Immature natural killer cell (primary cell): ENCODE measurements around the gene FIBCD1. TPM values are rescaled to one million over a fixed set of nuclear protein-coding genes. Genes with fewer than 3 reads are reported as not detected.

ENCODE experiments used
- DNase-seq, 3 donors: peaks; one replicate each; pipeline ENCODE4 v3.0.0; 2022; ENCODE audit warnings: mixed read lengths in 1 of 3
- H3K27ac Mint-ChIP-seq, 6 donors: one replicate each; pipeline ENCODE4 v1.8.0; 2020; ENCODE audit warnings: mixed read lengths in 6 of 6, mild to moderate bottlenecking in 5 of 6, inconsistent platforms in 4 of 6, moderate library complexity in 3 of 6
- H3K27me3 Mint-ChIP-seq, 3 donors: one replicate each; pipeline ENCODE4 v1.8.0; 2020 to 2021; ENCODE audit warnings: low read depth in 3 of 3, mild to moderate bottlenecking in 3 of 3, mixed read lengths in 3 of 3, moderate library complexity in 3 of 3, inconsistent platforms in 1 of 3
- H3K36me3 Mint-ChIP-seq, 3 donors: one replicate each; pipeline ENCODE4 v1.8.0; 2020; ENCODE audit warnings: mixed read lengths in 3 of 3, inconsistent platforms in 2 of 3, mild to moderate bottlenecking in 2 of 3
- H3K4me1 Mint-ChIP-seq, 2 donors: one replicate each; pipeline ENCODE4 v1.8.0; 2020; ENCODE audit warnings: inconsistent platforms in 2 of 2, mild to moderate bottlenecking in 2 of 2, mixed read lengths in 2 of 2, moderate library complexity in 1 of 2
- H3K4me3 Mint-ChIP-seq, 5 donors: one replicate each; pipeline ENCODE4 v1.8.0; 2020; ENCODE audit warnings: mild to moderate bottlenecking in 5 of 5, mixed read lengths in 5 of 5, inconsistent platforms in 3 of 5, moderate library complexity in 3 of 5
- H3K9me3 Mint-ChIP-seq, 6 donors: one replicate each; pipeline ENCODE4 v1.8.0; 2020; ENCODE audit warnings: mild to moderate bottlenecking in 6 of 6, mixed read lengths in 6 of 6, inconsistent platforms in 4 of 6, moderate library complexity in 3 of 6
- polyA plus RNA-seq, 3 donors: library from polyadenylated mRNA; unstranded; fragments of 300-500 nt; fragmentation: Illumina TruSeq; gene quantifications; one replicate each; pipeline ENCODE4 v1.2.3, GENCODE V29; 2021

The FIBCD1 gene
- polyA plus RNA-seq, 3 donors from 2014 or later: not detected

DNA sequence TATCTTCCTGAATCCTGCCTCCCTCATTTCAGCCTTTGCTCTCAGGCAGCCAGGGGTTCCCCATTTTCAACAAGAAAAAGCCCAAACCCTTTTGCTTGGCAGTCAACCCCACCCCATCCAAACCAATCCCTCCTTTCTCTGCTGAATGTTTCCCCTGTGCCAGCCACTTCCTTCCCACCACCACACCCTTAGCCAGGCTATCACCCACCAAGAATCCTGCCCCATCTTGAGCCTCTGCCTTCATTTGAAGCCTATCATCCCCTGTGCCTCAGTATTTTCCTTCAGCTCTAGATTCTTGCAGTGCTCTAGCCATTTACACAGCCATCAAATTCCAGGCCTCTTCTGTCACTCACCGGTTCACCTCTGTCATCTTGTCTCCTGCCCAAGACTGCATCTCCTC is 15.3 kb upstream of the FIBCD1 start:
- peaks cover 2 to 6% of the 10 kb centered on the region in 2 donors for H3K4me1 Mint-ChIP-seq
- H3K27ac Mint-ChIP-seq: no peak overlapping the region
- DNase-seq: no peak
- H3K4me3 Mint-ChIP-seq: no peak overlapping the region
- H3K9me3 Mint-ChIP-seq: peaks cover 0 to 8% (median 3%) of the 10 kb centered on the region in 6 donors
- no peaks in the 10 kb centered on the region for H3K36me3 Mint-ChIP-seq
- peaks cover 4 to 25% (median 20%) of the 10 kb centered on the region in 3 donors for H3K27me3 Mint-ChIP-seq

DNA sequence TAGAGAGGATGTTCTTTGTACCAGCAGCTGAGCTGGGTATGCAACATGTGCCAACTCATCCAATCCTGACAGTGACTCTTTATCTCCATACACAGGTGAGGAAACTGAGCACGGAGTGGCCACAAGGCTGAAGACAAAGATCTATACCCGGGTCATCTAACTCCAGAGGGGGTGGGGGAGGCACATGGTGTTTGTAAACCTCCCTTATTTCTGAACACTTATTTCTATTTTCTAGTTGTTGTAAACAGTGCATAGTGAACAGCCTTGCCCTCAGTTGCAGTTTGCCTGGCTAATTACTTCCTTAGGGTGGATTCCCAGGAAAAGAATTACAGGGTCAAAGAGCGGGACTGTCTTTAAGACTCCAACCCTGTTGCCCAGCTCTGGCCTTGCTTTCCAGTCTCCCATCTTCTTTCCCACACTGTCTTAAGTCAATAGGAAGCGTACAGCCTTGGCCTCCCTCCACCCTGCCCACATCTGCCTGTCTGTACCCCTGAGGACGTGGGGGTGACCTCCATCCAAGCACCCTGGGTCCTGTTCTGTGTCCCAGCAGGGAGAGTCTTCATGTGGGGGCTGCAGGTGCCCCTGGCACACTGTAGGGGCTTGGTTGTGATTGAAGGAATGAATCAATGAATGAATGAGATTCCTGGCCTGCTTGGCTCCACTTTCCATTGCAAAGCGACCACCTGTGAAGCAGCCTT is 13.2 kb upstream of the FIBCD1 start:
- Mint-ChIP-seq H3K4me3 (no peak overlapping the region), H3K27ac (no peak overlapping the region), H3K27me3 (peaks cover 4 to 10% (median 7%) of the 10 kb centered on the region in 3 donors), H3K36me3 (no peaks in the 10 kb centered on the region), H3K9me3 (no peaks in the 10 kb centered on the region), H3K4me1 (no peaks in the 10 kb centered on the region)
- DNase-seq: no peak

DNA sequence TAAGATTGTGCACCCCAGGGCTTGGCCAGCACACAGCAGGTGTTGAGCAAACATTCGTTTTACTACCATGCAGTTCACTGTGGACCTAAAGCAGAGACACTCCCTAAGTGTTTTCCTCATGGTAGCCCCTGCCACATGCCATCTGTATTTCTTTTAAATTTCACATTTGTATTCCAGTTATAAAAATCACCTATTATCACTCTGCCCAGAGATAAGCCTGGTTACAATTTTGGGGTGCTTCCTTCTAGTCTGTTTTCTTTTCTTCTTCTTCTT is 10.9 kb upstream of the FIBCD1 start:
- H3K9me3 Mint-ChIP-seq: no peaks in the 10 kb centered on the region
- H3K4me1 Mint-ChIP-seq: no peaks in the 10 kb centered on the region
- no peak for DNase-seq
- H3K36me3 Mint-ChIP-seq: no peaks in the 10 kb centered on the region
- H3K4me3 Mint-ChIP-seq: no peak overlapping the region
- H3K27ac Mint-ChIP-seq: no peak overlapping the region
- H3K27me3 Mint-ChIP-seq: peaks cover 7 to 11% (median 8%) of the 10 kb centered on the region in 3 donors

DNA sequence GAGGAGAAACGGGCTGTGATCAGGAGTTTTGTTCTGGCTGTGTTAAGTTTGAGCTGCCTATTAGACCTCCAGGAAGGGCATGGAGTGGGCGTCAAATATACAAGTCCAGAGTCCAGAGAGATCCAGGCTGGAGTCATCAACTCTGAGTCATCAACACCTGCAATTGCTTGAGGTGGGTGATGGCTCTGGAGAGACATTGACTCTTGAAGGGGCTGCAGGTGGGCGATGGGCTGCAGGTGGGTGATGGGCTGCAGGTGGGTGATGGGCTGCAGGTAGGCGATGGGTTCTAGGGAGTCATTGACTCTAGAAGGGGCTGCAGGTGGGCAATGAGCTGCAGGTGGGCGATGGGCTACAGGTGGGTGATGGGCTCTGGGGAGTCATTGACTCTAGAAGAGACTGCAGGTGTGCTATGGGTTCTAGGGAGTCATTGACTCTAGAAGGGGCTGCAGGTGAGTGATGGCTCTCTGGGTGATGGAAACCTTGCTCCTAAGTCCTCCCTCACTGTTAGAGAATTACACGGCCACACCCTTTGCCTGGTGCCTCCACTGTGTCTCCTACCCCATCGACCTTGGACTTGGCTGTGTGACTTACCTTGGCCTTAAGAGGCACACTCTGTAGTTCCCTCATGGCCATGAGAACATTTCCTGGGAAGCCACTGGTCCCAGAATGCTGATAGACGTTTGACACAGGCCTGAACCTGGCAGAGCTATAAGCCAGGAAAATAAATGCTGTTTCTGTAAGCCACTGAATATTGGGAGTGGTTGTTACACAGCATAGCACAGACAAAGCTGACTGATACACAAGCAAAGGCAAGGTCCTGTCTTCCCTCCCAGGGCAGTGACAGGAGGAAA is 10.4 kb upstream of the FIBCD1 start:
- DNase-seq: no peak
- H3K4me3 Mint-ChIP-seq: no peak overlapping the region
- peaks cover 7 to 11% (median 8%) of the 10 kb centered on the region in 3 donors for H3K27me3 Mint-ChIP-seq
- no peaks in the 10 kb centered on the region for H3K36me3 Mint-ChIP-seq
- peaks cover 0 to 1% (median 0%) of the 10 kb centered on the region in 6 donors for H3K9me3 Mint-ChIP-seq
- no peaks in the 10 kb centered on the region for H3K4me1 Mint-ChIP-seq
- no peak overlapping the region for H3K27ac Mint-ChIP-seq

DNA sequence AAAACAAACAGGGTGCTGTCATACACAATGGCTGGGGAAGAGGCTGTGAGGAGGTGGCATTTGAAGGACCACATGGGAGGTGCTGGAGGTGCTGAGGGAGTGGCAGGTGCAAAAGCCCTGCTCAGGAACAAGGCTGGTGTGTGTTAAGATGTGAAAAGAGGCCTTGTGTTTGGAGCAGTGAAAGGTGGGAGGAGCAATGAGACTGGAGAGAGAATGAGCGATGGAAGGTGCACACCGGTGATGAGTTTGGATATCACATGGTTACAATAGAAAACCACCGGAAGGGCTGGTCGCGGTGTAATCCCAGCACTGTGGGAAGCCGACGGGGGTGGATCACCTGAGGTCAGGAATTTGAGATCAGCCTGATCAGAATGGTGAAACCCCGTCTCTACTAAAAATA is 9.2 kb upstream of the FIBCD1 start:
- Mint-ChIP-seq H3K4me3 (no peak overlapping the region), H3K9me3 (peaks cover 0 to 1% (median 0%) of the 10 kb centered on the region in 6 donors), H3K27ac (no peak overlapping the region), H3K4me1 (no peaks in the 10 kb centered on the region), H3K36me3 (no peaks in the 10 kb centered on the region), H3K27me3 (peaks cover 8 to 13% (median 8%) of the 10 kb centered on the region in 3 donors)
- no peak for DNase-seq

DNA sequence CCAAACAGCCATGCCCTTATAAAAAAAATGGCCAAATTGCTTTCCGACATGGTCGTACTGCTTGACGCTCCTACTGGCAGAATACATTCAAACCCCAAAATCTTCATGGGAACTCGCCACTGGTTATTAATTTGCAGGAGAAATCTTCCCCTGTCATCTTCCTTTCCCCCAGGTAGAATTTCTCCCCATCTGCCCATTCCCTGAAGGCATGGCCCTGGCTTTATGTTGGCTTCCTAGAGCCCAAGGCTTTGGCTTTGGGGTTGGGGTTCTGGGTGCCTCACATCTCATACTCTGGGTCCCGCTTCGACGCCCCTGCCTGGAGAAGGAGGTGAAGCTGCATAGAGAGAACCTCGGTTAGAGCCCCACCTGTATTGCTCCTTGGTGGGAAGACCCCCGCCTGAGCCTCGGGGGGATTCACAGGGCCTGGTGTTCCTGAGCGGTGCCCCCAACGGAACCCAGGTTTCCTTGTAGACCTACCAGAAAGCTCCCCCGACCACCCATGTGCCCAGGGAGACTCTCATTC is 8.6 kb upstream of the FIBCD1 start:
- DNase-seq: no peak
- H3K9me3 Mint-ChIP-seq: peaks cover 0 to 1% (median 0%) of the 10 kb centered on the region in 6 donors
- H3K27me3 Mint-ChIP-seq: peaks cover 8 to 13% (median 8%) of the 10 kb centered on the region in 3 donors
- H3K4me3 Mint-ChIP-seq: no peak overlapping the region
- no peaks in the 10 kb centered on the region for H3K4me1 Mint-ChIP-seq
- H3K27ac Mint-ChIP-seq: no peak overlapping the region
- no peaks in the 10 kb centered on the region for H3K36me3 Mint-ChIP-seq

DNA sequence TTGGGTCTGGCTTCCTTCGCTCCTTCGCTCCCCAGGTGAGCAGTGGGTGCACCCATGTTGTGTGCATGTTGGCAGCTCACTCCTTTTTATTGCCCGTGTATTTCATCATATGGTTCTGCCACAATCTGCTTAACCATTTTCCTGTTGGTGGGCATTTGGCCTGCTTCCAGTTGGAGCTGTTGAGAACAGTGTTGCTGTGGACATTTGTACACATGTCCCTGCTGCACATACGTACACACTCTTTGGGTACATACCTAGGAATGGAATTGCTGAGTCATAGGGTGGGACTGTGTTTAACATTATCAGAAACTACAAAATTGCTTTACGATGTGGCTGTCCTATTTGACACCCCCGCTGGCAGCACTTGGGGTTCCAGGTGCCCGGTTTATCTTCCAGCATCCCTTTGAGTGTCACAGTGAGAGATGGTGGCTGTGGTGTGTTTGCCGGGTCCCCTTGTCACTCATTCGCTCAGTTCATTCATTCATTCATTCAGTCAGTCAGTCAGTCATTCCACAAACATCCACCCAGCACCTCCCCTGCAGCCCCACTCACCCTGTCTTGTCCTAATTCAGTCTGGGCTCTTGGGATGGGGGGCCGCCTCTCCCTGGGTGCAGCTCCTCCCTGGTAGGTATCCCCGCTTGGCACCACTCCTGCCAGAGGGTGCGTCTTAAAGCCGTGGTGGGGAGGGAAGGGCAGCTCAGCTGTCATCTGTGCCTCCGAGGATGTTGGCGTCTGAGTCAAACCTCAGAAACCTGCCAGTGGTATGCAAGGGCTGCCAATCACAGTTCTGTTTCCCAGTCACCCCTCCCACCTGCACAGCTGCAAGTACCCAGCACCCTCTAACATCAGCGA is 7.9 kb upstream of the FIBCD1 start:
- no peaks in the 10 kb centered on the region for H3K36me3 Mint-ChIP-seq
- DNase-seq: no peak
- H3K9me3 Mint-ChIP-seq: peaks cover 0 to 1% (median 0%) of the 10 kb centered on the region in 6 donors
- no peaks in the 10 kb centered on the region for H3K4me1 Mint-ChIP-seq
- no peak overlapping the region for H3K4me3 Mint-ChIP-seq
- H3K27ac Mint-ChIP-seq: no peak overlapping the region
- peaks cover 4 to 15% (median 8%) of the 10 kb centered on the region in 3 donors for H3K27me3 Mint-ChIP-seq

DNA sequence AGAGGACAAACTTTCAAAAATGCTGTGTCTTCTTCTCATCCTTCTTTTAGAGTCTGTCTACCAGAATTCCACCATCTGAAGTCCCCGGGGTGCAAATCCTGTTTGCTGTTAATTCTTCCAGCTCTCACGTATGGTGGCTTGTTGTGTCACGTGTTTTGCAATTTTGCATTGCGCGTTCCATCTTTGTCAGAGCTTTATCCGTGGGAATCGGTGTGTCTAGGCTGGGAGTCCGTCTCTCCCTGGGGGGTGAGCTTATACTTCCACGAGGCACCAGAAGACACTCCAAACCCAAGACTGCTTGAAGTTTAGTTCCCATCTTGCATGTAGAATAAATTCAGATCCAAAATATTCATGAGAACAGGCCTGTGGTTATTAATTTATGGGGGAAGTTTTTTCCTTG is 6.1 kb upstream of the FIBCD1 start:
- H3K36me3 Mint-ChIP-seq: no peaks in the 10 kb centered on the region
- no peak for DNase-seq
- peaks cover 4 to 29% (median 15%) of the 10 kb centered on the region in 3 donors for H3K27me3 Mint-ChIP-seq
- H3K9me3 Mint-ChIP-seq: peaks cover 0 to 1% (median 0%) of the 10 kb centered on the region in 6 donors
- H3K4me1 Mint-ChIP-seq: peaks cover 6 to 7% of the 10 kb centered on the region in 2 donors
- no peak overlapping the region for H3K27ac Mint-ChIP-seq
- no peak overlapping the region for H3K4me3 Mint-ChIP-seq

DNA sequence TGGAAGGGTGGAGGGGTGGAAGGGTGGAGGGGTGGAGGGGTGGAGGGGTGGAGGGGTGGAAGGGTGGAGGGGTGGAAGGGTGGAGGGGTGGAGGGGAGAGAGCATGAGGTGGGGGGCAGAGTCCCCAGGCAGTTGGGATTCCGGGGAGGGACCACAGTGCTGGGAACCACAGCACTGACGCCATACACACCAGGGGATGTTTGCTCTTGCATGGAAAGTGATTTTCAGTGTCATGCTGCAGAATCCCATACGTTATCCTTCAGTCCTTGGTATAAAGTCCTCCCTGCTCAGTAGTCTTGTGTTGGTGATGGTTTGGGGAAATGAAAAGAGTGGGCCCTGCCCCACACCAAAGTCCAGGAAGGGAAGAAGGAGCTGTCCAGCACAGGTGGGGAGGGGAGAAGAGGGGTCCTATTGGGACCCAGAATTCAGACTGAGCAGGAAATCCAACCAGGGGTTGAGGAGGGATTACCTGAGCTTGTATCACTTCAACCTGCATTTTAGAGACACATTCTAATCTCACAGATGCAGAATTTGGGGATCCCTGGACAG is 5.5 kb upstream of the FIBCD1 start:
- Mint-ChIP-seq H3K4me3 (no peak overlapping the region), H3K27ac (peak overlapping the region in 1 of 6 donors; percentile 63), H3K36me3 (no peaks in the 10 kb centered on the region), H3K27me3 (peaks cover 3 to 30% (median 16%) of the 10 kb centered on the region in 3 donors), H3K4me1 (peaks cover 6 to 7% of the 10 kb centered on the region in 2 donors), H3K9me3 (peaks cover 0 to 1% (median 0%) of the 10 kb centered on the region in 6 donors)
- no peak for DNase-seq

DNA sequence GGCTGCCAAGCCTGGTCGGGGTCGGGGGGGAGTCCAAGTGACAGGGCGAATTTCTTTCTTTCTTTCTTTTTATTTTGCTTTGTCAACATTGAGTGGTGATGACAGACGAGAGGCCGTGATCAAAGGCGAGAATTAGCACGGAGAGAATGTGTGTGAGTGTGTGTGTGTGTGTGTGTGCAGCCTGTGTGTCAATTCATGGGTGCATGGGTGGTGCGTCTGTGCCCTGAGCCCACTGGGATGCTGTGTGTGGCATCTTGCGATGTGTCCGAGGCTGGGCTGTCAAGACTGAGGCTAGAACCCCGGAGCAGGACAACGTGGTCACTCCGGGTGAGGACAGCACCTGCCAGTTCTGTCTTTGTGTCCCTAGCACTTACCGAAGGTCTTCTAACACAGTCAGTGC is 4.7 kb upstream of the FIBCD1 start:
- DNase-seq: no peak
- Mint-ChIP-seq H3K9me3 (peaks cover 0 to 1% (median 0%) of the 10 kb centered on the region in 6 donors), H3K36me3 (no peaks in the 10 kb centered on the region), H3K27me3 (peaks cover 3 to 28% (median 16%) of the 10 kb centered on the region in 3 donors), H3K4me1 (peaks cover 6 to 7% of the 10 kb centered on the region in 2 donors), H3K27ac (no peak overlapping the region), H3K4me3 (no peak overlapping the region)

DNA sequence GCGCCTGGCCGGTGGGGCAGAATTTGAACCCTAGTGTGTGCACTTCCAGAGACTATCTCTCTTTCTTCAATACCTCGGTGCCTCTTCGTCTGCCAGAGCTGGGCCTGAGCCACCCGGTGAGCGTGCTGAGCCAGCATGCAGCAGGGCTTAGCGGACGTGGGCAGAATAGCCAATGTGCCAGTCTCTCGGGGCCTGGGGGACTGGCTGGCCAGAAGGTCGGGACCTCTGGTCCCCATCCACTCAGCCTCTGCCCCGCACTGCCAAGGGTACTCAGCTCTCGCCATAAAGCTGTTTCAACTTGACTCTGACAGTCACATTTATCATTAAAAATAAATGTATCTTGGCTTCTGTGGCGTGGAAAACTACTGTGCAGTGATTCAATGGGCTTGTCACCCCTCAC is 4.2 kb upstream of the FIBCD1 start:
- H3K4me1 Mint-ChIP-seq: peaks cover 6 to 7% of the 10 kb centered on the region in 2 donors
- no peak overlapping the region for H3K27ac Mint-ChIP-seq
- peaks cover 0 to 1% (median 0%) of the 10 kb centered on the region in 6 donors for H3K9me3 Mint-ChIP-seq
- no peaks in the 10 kb centered on the region for H3K36me3 Mint-ChIP-seq
- H3K27me3 Mint-ChIP-seq: peaks cover 3 to 27% (median 12%) of the 10 kb centered on the region in 3 donors
- no peak for DNase-seq
- no peak overlapping the region for H3K4me3 Mint-ChIP-seq

DNA sequence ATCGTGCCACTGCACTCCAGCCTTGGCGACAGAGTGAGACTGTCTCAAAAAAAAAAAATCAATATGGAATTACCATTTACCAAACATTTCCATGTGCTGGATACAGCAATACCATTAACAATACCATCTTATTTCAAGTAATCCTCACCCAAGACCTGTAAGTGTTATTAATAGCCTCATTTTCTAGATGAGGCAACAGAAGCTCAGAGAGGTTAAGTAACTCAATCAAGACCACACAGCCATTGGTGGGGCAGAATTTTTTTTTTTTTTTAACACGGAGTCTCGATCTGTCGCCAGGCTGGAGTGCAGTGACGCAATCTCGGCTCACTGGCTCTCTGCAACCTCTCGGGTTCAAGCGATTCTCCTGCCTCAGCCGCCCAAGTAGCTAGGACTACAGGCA is 3.6 kb upstream of the FIBCD1 start:
- Mint-ChIP-seq H3K36me3 (no peaks in the 10 kb centered on the region), H3K9me3 (peaks cover 0 to 1% (median 0%) of the 10 kb centered on the region in 6 donors), H3K27me3 (peaks cover 3 to 29% (median 12%) of the 10 kb centered on the region in 3 donors), H3K27ac (no peak overlapping the region), H3K4me3 (no peak overlapping the region), H3K4me1 (peaks cover 6 to 7% of the 10 kb centered on the region in 2 donors)
- DNase-seq: no peak

DNA sequence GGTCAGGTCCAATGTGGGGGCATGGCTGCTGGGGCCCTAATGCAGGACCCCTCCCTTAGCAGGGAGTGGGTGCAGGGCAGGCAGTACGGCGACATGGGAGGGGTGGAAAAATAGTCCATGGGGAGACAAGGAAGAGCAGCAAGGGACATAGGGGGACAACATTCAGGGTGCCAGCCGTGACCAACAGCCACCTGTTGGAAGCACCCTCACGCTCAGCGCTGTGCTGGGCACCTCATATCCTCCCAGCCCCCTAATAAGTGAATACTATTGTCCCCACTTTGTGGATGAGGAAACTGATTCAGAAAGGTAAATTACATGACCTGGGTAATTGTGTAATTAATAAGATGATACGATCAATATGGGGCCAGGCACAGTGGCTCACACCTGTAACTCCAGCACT is 3.0 kb upstream of the FIBCD1 start:
- Mint-ChIP-seq H3K36me3 (no peaks in the 10 kb centered on the region), H3K4me3 (no peak overlapping the region), H3K4me1 (peaks cover 6 to 7% of the 10 kb centered on the region in 2 donors), H3K27ac (no peak overlapping the region), H3K27me3 (peaks cover 3 to 31% (median 12%) of the 10 kb centered on the region in 3 donors), H3K9me3 (peaks cover 0 to 1% (median 0%) of the 10 kb centered on the region in 6 donors)
- DNase-seq: no peak
